HCEC 1CT (cell line): Measurements from ENCODE around the gene INS.
"Not testable (repeated sequence)": the region's sequence is repeated elsewhere in the genome, so short reads cannot be mapped to it uniquely, and the experiment has no call there.

Experiments
- DNase-seq: peaks from one replicate; pipeline ENCODE4 v3.0.0-alpha.2; 2017

The INS gene

GRCh38 chr11:2198621-2199365 lies 37.8 kb upstream of the INS start:
- no peak for DNase-seq

- no peak for DNase-seq
Measured at GRCh38 chr11:2197771-2198520, 36.9 kb upstream of the INS start.

GRCh38 chr11:2196970-2197770 lies 36.2 kb upstream of the INS start:
- DNase-seq = peak; percentile 53

- no peak for DNase-seq
Measured at GRCh38 chr11:2195756-2196088, 34.7 kb upstream of the INS start.

- no peak for DNase-seq
Measured at GRCh38 chr11:2194877-2195755, 34.1 kb upstream of the INS start.

GRCh38 chr11:2193888-2194595 lies 33.0 kb upstream of the INS start:
- DNase-seq = not testable (repeated sequence)

- DNase-seq = no peak
Measured at GRCh38 chr11:2193099-2193887, 32.3 kb upstream of the INS start.

- DNase-seq = no peak
Measured at GRCh38 chr11:2192435-2192834, 31.4 kb upstream of the INS start.

- no peak for DNase-seq
Measured at GRCh38 chr11:2191883-2192282, 30.9 kb upstream of the INS start.

GRCh38 chr11:2190657-2191471 lies 29.9 kb upstream of the INS start:
- no peak for DNase-seq

GRCh38 chr11:2189938-2190656 lies 29.1 kb upstream of the INS start:
- DNase-seq = no peak

- no peak for DNase-seq
Measured at GRCh38 chr11:2188745-2189144, 27.7 kb upstream of the INS start.

GRCh38 chr11:2187280-2187707 lies 26.3 kb upstream of the INS start:
- DNase-seq = no peak

GRCh38 chr11:2186669-2187279 lies 25.8 kb upstream of the INS start:
- no peak for DNase-seq

GRCh38 chr11:2185324-2186085 lies 24.5 kb upstream of the INS start:
- no peak for DNase-seq

GRCh38 chr11:2182692-2183474 lies 21.9 kb upstream of the INS start:
- no peak for DNase-seq

- DNase-seq = no peak
Measured at GRCh38 chr11:2182075-2182474, 21.1 kb upstream of the INS start.
